ENCODE data around the gene CDC14B.
A peak's percentile ranks its signal among the peaks of the same experiment; 100 is the strongest.
"Not testable (repeated sequence)": the region's sequence is repeated elsewhere in the genome, so short reads cannot be mapped to it uniquely, and the experiment has no call there.

CDC14B gene

GRCh38 chr9:96582199-96582598, 37.4 kb downstream of the CDC14B start:
- DNase-seq, result not testable (repeated sequence)

GRCh38 chr9:96581786-96582185, 37.9 kb downstream of the CDC14B start:
- no peak for DNase-seq

GRCh38 chr9:96581301-96581700, 38.3 kb downstream of the CDC14B start:
- no peak for DNase-seq

DNA sequence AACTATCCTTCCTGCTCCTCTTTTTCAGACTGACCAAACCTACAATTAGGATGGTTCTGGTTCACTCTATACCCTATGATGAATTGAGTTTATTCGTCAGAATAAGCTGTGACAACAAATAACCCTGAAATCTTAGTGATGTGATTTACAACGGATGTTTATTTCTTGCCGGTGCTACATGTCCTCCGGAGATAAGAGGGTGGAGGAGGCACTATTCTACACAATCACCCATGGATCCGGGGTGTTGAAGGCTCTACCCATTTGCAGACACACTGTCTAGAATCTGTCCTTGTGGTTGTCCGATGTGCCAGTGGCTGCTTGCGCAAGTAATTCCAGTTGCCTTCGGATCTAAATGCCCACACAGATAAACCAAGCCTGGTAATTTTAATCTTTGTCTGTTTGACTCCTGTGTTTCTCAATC, 44.7 kb downstream of the CDC14B start:
- no peak for DNase-seq

DNA sequence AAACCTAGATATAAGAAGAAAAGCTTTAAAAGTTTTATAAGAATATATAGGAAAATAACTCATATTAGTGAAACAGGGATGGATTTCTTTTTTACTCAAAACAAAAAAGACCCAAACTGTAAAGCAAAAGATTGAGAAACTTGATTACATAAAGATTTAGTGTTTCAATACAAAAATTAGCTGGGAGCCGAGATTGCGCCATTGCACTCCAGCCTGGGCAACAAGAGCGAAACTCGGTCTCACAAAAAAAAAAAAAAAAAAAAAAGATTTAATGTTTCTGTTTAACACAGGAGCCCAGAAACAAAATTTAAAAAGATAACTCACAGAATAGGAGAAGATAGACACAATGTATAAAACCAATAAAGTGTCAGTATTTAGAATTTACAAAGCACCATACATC, 45.2 kb downstream of the CDC14B start:
- DNase-seq, result no peak

DNA sequence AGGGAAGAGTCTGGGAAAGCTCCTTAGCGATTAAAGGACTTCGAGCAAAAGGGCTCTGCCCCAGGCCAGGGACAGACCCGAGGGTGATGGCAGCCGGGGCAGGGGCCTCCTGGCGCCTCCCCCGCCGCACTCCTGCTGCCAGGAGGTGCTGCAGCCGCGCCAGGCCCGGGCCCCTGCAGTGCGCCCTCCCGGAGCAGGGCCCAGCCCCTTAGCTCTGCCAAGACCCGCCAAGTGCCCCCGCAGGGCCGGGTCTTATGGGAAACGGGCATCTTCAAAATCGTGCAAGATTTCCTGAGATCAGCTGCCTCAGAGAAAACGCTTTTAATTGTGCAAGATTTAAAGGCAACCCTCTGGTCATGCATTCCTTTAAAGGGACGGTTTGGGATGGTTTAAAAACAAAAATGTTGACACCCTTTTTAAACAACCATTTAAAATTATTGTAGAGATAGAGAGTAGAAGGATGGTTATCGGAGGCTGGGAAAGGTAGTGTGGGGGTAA, 52.4 kb downstream of the CDC14B start:
- DNase-seq, result no peak

- peak; percentile 80 for DNase-seq
Observed at GRCh38 chr9:96566498-96567202, 53.0 kb downstream of the CDC14B start.

DNA sequence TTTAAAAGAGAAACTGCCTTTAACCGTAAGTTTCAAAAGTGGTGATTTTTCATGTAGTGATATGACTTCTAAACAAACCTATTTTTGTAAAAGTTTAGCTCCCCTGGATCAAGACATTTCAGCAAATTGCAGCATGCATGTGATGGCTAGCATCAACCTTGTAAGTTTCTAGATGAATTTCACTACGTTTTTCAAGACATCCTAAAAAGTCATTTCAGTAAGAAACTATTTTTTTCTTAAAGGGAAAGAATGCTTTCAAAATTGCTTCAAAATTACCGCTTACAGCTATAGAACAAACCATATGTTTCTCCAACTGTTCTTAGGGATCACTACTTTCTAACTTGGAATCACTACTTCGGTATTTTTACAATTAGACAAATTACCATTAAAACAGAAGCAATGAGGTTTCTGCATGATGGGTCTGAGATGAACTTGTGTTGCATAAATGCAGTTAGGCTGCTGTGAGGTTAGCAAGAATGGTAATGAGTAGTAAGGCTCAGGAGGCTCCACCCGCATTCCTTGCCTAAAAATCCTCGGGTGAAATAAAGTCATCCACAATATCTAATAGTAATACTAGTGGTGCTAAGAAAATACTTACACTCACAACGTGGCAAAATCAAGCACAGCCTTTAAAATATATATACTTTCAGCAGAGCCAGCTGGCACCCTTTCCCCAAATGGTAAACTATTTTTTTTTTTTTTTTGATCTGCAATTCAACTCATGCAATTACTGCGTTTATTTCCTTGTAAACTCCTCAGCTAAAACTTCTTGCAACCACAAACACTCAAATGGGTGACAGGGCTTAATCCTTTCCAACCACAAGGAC, 53.8 kb downstream of the CDC14B start:
- no peak for DNase-seq

DNA sequence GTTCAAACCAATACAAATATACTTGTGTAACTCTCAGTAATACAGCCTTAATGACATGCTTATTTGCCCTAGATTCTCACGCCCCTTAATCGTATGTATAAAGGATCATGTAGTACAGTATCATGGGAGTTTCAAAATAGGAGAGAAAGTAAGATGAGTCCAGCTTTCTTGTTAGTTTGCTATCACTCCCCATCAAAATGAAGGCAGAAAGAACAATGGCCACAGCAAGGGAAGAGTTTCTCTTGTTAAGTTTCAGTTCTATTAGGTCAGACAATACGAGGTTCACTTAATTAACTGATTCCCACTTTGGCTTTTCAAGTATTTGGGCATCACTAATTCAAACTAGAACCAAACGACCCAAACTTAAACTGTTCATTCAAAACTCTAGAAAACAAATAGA, 55.4 kb downstream of the CDC14B start:
- no peak for DNase-seq

DNA sequence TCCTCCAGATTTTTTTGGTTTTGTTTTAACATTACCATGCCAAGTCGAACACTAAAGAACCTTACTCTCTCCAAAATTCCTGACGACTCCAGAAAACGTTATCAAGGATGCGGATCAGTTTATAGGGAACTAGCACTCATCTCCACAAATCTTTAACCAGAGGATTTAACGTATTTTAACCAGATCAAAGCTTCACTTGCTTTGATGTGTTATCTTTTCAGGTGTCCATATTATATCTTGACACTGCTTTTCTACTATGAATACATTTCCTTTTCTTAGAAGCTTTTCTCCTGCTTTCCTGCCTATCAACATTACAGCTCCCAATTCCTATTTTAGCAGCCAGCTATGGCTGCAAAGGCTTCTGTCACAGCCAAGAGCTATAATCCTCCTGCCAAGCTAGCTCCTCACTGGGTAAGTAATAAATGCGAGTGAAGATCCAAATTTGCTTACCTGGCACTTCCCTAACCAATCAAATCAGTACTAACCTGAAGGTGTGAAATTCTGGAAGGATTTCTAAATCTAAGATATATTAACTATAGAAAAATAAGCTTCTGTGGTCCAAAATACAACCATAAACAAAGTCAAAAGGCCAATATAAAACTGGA, 60.2 kb downstream of the CDC14B start:
- no peak for DNase-seq

DNA sequence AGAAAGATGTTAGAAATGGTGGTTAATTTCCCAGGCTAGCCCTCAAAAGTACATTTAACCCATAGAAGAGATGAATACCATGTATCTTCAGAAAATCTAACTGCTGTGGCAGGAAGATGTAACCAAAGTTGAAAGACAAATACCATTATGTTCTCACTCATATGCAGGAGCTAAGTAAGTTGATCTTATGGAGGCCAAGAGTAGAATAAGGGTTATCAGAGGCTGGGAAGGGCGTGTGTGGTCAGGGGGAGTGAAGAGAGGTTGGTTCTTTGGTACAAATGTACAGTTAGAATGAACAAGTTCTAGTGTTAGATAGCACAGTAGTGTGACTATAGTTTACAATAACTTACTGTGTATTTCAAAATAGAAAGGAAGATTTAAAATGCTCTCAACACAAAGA, 61.7 kb downstream of the CDC14B start:
- no peak for DNase-seq

- DNase-seq, result no peak
Observed at GRCh38 chr9:96556701-96557461, 62.8 kb downstream of the CDC14B start.

GRCh38 chr9:96555567-96556386, 63.9 kb downstream of the CDC14B start:
- no peak for DNase-seq

GRCh38 chr9:96554801-96555566, 64.7 kb downstream of the CDC14B start:
- DNase-seq, result no peak

DNA sequence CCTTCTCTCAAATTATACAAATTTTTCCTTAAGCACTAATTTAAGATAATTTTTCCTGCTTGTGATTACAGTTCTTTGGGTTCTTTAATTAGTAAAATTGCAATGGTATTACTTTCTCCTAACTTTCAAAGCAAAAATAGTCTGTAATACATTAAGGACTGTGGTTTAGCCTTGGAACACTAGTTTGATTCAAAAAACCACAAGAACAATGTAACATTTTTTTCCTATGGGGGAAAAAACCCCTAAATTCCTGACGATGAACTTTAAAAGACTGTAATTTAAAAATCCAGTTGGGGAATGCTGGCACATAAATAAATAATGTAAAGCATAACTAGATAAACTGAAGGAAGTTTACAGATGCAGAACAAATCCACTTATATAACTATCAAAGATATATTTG, 65.3 kb downstream of the CDC14B start:
- no peak for DNase-seq

GRCh38 chr9:96553070-96553469, 66.6 kb downstream of the CDC14B start:
- DNase-seq, result no peak

- DNase-seq, result no peak
Observed at GRCh38 chr9:96551403-96551802, 68.2 kb downstream of the CDC14B start.

DNA sequence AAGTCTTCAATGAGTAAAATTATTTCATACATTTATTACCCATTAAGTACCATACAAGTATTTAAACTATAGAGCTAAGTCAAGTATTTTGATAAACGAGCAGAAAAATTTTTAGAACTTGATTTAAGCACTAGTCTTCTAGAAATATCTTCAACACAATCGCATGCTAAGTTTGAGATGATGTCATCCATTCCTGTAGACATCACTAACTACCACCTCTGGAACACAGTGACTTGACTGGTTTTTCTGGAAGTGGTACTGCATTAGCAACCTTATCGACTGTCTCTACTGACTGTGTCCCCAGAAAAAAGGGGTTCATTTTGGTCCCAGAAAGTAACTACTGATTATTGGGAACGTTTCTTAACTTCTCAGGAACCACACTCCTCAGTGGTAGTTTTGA, 69.0 kb downstream of the CDC14B start:
- no peak for DNase-seq

GRCh38 chr9:96543131-96543530, 76.5 kb downstream of the CDC14B start:
- not testable (repeated sequence) for DNase-seq

GRCh38 chr9:96540106-96540505, 79.5 kb downstream of the CDC14B start:
- no peak for DNase-seq

- no peak for DNase-seq
Observed at GRCh38 chr9:96532173-96532572, 87.5 kb downstream of the CDC14B start.

All from effector CD8-positive, alpha-beta T cell (primary cell).